Endodermal cell (in vitro differentiated cells): ENCODE data around the gene SPTAN1. TPM values are rescaled to one million over a fixed set of nuclear protein-coding genes. Genes with fewer than 3 reads are reported as not detected.
A peak's percentile ranks its signal among the peaks of the same experiment; 100 is the strongest.

ENCODE experiments used
- DNase-seq: peaks from one replicate; pipeline ENCODE4 v3.0.0-alpha.2; 2017
- H3K27ac ChIP-seq: 2 replicates; pipeline ENCODE4 v1.5.1; 2013; ENCODE audit warnings: mild to moderate bottlenecking, low read depth, low read length, moderate library complexity
- H3K27me3 ChIP-seq: 2 replicates; pipeline ENCODE4 v1.6.1; 2013; ENCODE audit warnings: mild to moderate bottlenecking, low read length, moderate library complexity; ENCODE audit not compliant: insufficient read depth, control insufficient read depth, poor library complexity, severe bottlenecking
- H3K36me3 ChIP-seq: 2 replicates; pipeline ENCODE4 v1.7.0; 2013; ENCODE audit warnings: mild to moderate bottlenecking, low read length, moderate library complexity; ENCODE audit not compliant: control insufficient read depth, insufficient read depth
- H3K4me1 ChIP-seq: one replicate; pipeline ENCODE4 v1.7.0; 2013; ENCODE audit warnings: low read length; ENCODE audit not compliant: control insufficient read depth, insufficient read depth
- H3K4me3 ChIP-seq: 2 replicates; pipeline ENCODE4 v1.5.1; 2013; ENCODE audit warnings: mild to moderate bottlenecking, low read length, moderate library complexity
- H3K9ac ChIP-seq: 2 replicates; pipeline ENCODE4 v1.6.1; 2013; ENCODE audit warnings: mild to moderate bottlenecking, low read length, moderate library complexity; ENCODE audit not compliant: poor library complexity, severe bottlenecking; ENCODE audit errors: extremely low read depth
- H3K9me3 ChIP-seq: 2 replicates; pipeline ENCODE4 v1.6.1; 2013; ENCODE audit warnings: mild to moderate bottlenecking, low read length, moderate library complexity; ENCODE audit not compliant: control insufficient read depth
- H3K27ac Mint-ChIP-seq: 2 replicates; pipeline ENCODE4 v1.8.0; 2020; ENCODE audit warnings: mixed read lengths
- H3K27me3 Mint-ChIP-seq: 2 replicates; pipeline ENCODE4 v1.8.0; 2021; ENCODE audit warnings: mild to moderate bottlenecking, mixed read lengths; ENCODE audit not compliant: insufficient read depth
- H3K36me3 Mint-ChIP-seq: 2 replicates; pipeline ENCODE4 v1.8.0; 2020; ENCODE audit warnings: low read depth, mixed read lengths
- H3K4me1 Mint-ChIP-seq: 2 replicates; pipeline ENCODE4 v1.8.0; 2020; ENCODE audit warnings: mixed read lengths
- H3K4me3 Mint-ChIP-seq: 2 replicates; pipeline ENCODE4 v1.8.0; 2020; ENCODE audit warnings: mild to moderate bottlenecking, moderate library complexity, mixed read lengths
- H3K9me3 Mint-ChIP-seq: 2 replicates; pipeline ENCODE4 v1.8.0; 2020; ENCODE audit warnings: mild to moderate bottlenecking, mixed read lengths
- CTCF ChIP-seq: fragments of 200-600 bp; sonication (generic); conservative IDR thresholded peaks from 2 replicates; pipeline ENCODE4 v1.5.0; 2021; ENCODE audit warnings: antibody characterized with exemption, mild to moderate bottlenecking
- WGBS, 2 experiments: methylation state at CpG; one replicate each; pipeline versions ENCODE4 v1.1.5 to v1.1.7; 2013; ENCODE audit warnings: missing lambda C conversion rate in 2 of 2, mixed read lengths in 1 of 2; ENCODE audit not compliant: insufficient coverage in 1 of 2, insufficient read length in 1 of 2; 5-methylcytosine and 5-hydroxymethylcytosine counted together
- total RNA-seq, 2 donors: library from RNA; stranded (reverse); fragmentation: NEBNext Ultra II Directional in 1 of 2; extraction: Animal tissue kit (Norgen Biotek cat#: 25700) in 1 of 2; gene quantifications; 2 replicates in 1 of 2; 3 replicates in 1 of 2; pipeline ENCODE4 v1.2.1, GENCODE V29; 2021

SPTAN1 gene
- total RNA-seq, 2 donors from 2014 or later = 309 to 319 TPM

DNA sequence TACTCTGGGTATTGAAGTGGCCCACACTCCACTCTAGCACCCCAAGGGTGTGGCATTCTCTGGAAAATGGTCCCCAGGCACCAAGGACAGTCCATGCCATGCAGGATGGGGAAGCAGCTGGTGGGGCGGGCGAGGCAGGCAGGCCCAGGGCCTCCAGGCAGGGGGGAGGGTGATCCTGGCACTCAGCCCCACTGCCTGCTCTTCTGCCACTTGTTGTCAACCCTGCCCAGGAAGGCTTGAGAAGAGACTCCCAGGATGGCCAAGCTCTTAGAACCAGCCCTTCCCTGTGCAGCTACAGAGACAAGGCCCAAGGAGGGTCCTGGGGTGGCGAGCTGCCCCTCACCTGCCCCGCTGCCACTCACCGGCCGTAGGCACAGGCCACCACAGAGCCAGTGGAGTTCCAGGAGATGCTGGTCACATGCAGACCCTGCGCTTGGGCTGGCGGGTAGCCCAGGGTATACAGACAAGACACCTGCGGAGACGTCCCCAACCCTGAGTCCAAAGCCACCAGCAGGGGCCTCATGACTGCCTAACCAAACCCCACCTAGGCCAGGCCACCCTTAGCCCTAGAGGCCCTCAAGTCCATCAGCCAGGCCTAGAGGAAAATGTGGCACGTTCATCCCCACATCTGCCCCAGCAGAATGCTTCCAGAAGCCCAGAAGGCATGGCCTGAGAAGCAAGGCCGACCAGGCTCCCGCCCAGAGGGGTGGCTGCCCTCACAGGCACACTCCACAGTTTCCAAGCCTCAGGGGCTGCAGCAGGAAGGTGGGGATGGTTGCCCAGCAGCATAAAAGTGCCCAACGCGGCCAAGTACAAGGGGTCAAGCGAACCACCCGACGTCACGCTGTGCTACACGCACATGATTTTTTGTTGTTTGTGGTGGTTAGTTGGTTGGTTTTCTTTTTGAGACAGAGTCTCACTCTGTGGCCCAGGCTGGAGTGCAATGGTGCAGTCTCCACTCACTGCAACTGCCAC lies 84.5 kb downstream of the SPTAN1 start:
- Mint-ChIP-seq H3K27ac (peak overlapping the region; percentile 94), H3K27me3 (no peaks in the 10 kb centered on the region), H3K4me3 (no peak overlapping the region), H3K4me1 (peaks cover 2% of the 10 kb centered on the region), H3K36me3 (peaks cover 56% of the 10 kb centered on the region), H3K9me3 (no peaks in the 10 kb centered on the region)
- 94 to 98% methylated on average over 14 to 20 of the region's 20 CpGs for WGBS, 2 experiments
- TF ChIP-seq CTCF = peak; percentile 12
- Histone ChIP-seq H3K9ac (no peak overlapping the region), H3K4me1 (peaks cover 6% of the 10 kb centered on the region), H3K9me3 (no peaks in the 10 kb centered on the region), H3K36me3 (peaks cover 42% of the 10 kb centered on the region), H3K4me3 (no peak overlapping the region), H3K27ac (peak overlapping the region; percentile 16), H3K27me3 (no peaks in the 10 kb centered on the region)
- peak; percentile 47 for DNase-seq

DNA sequence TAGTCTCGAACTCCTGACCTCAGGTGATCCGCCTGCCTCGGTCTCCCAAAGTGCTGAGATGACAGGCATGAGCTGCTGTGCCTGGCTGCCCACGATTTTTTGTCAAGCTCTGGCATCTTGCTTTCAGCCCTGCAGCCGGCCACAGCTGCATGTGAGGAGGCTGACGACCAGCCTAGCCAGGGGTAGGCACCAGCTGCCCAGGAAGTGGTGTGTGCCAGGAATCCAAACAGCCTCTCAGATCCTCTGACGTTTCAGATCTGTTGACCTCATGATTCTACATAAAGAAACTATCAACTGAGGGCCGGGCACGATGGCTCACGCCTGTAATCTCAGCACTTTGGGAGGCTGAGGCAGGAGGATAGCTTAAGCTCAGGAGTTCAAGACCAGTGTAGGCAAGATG lies 85.3 kb downstream of the SPTAN1 start:
- Histone ChIP-seq H3K4me3 (no peak overlapping the region), H3K27me3 (no peaks in the 10 kb centered on the region), H3K9ac (no peak overlapping the region), H3K36me3 (peaks cover 34% of the 10 kb centered on the region), H3K9me3 (no peaks in the 10 kb centered on the region), H3K27ac (no peak overlapping the region), H3K4me1 (peaks cover 6% of the 10 kb centered on the region)
- no peak for DNase-seq
- Mint-ChIP-seq H3K9me3 (no peaks in the 10 kb centered on the region), H3K27me3 (no peaks in the 10 kb centered on the region), H3K27ac (no peak overlapping the region), H3K36me3 (peaks cover 48% of the 10 kb centered on the region), H3K4me3 (no peak overlapping the region), H3K4me1 (peaks cover 2% of the 10 kb centered on the region)
- TF ChIP-seq CTCF = no peak
- WGBS, 2 experiments = 85 to 95% methylated on average over 10 of the region's 10 CpGs

DNA sequence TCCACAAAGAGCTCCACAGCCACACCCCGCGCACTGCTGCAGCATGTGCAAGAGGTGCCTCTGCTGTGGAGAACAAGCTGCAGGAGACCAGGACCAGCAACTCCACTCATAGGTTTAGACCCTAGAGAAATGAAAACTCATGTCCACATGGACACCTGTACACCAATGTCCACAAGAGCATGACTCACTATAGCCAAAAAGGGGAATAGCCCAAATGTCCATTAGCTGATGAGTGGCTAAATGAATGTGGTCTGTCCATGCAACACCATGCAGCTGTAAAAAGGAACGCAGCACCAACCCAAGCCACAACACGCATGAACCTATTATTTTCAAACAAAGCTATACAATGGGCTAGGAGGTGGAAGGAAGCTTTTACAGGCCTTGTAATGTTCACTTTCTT lies 86.2 kb downstream of the SPTAN1 start:
- Mint-ChIP-seq H3K9me3 (no peaks in the 10 kb centered on the region), H3K27me3 (no peaks in the 10 kb centered on the region), H3K36me3 (peaks cover 39% of the 10 kb centered on the region), H3K4me3 (no peak overlapping the region), H3K27ac (no peak overlapping the region), H3K4me1 (peaks cover 2% of the 10 kb centered on the region)
- peaks cover 6% of the 10 kb centered on the region for H3K4me1 ChIP-seq
- 97 to 100% methylated on average over 1 to 4 of the region's 4 CpGs for WGBS, 2 experiments
- H3K36me3 ChIP-seq = peaks cover 26% of the 10 kb centered on the region
- no peak overlapping the region for H3K27ac ChIP-seq
- H3K4me3 ChIP-seq = no peak overlapping the region
- DNase-seq = no peak
- H3K27me3 ChIP-seq = no peaks in the 10 kb centered on the region
- no peak overlapping the region for H3K9ac ChIP-seq
- H3K9me3 ChIP-seq = no peaks in the 10 kb centered on the region
- TF ChIP-seq CTCF = no peak
